IPS-NIHi11 (cell line): Measurements from ENCODE around the gene DIP2B.
"Not testable (repeated sequence)": the region's sequence is repeated elsewhere in the genome, so short reads cannot be mapped to it uniquely, and the experiment has no call there.

Source experiments
- DNase-seq: peaks from one replicate; pipeline ENCODE4 v3.0.0; 2012; ENCODE audit warnings: mixed read lengths, low spot score

Gene DIP2B

GRCh38 chr12:50678650-50679365 lies 174.0 kb downstream of the DIP2B start:
- no peak for DNase-seq

GRCh38 chr12:50679612-50680011 lies 174.8 kb downstream of the DIP2B start:
- DNase-seq, result no peak

- DNase-seq, result not testable (repeated sequence)
Observed at GRCh38 chr12:50681064-50681463, 176.3 kb downstream of the DIP2B start.

- DNase-seq, result no peak
Observed at GRCh38 chr12:50685641-50686040, 180.9 kb downstream of the DIP2B start.

DNA sequence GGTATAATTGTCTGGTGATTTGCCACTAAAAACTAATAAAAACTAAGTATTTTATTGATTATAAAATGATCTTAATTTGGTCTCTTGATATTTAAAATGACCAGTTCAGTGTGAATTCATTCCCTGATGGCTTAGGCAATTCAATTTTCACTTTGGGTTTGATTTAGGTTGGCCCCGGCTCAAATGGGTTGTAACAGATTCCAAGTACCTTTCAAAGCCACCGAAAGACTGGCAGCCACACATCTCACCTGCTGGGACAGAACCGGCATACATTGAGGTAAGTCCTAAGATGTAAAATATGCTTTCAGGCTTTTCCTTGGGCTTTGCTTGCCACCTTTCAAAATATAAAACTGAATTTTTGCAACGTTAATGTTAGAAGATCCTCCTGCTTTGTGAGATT lies 181.6 kb downstream of the DIP2B start:
- DNase-seq, result no peak

DNA sequence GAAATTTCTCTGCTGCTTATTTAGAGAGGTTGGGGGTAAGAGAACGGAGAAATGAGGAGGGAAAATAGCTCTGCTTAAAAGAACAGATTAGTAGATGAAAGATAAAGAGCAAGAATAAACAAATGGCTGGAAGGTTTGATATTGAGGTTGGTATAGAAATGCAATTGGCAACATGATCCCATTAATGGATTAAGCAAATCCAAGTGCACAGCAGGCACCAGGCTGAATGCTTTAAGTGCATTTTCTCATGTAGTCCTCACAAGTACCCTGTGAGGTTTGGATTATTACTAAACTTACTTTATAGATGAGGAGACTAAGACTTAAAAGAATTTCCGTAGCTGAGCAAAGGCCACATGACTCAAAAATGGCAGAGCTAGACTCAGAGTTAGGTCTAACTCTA lies 182.2 kb downstream of the DIP2B start:
- no peak for DNase-seq

- DNase-seq, result no peak
Observed at GRCh38 chr12:50689437-50689836, 184.7 kb downstream of the DIP2B start.

DNA sequence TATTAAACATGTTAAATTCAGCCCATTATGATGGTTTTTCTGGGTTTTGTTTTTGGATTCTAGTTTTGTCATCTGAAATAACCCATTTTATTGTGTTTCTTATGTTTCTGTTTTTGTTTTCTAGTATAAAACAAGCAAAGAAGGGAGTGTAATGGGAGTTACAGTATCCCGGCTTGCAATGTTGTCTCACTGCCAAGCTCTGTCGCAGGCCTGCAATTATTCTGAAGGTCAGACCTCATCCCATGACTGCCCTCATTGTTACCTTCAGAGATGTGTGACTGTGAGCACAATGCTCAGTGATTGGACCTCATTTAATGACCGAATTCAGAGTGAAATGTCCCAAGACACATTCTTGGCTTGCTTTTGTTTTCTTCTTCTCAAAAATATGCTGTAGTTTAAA lies 186.1 kb downstream of the DIP2B start:
- DNase-seq, result peak; percentile 53

GRCh38 chr12:50695961-50696360 lies 191.2 kb downstream of the DIP2B start:
- no peak for DNase-seq

GRCh38 chr12:50696931-50697330 lies 192.1 kb downstream of the DIP2B start:
- no peak for DNase-seq

DNA sequence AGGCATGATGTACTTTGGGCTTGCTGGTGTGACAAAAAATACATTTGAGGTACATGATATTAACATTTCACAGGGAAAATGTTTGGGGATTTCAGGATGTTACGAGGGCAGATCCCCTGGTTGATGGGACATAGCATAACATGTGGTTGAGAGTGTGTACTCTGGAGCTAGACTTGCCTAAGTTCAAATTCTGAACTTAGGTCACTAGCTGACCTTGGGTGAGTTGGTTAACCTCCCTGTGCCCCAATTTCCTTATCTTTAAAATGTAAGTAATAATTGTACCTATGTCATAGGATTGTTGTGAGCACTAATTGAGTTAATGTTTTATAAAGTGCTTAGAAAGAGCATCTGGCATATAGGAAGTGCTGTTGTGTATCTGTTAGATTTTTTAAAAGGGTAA lies 194.4 kb downstream of the DIP2B start:
- DNase-seq, result no peak

DNA sequence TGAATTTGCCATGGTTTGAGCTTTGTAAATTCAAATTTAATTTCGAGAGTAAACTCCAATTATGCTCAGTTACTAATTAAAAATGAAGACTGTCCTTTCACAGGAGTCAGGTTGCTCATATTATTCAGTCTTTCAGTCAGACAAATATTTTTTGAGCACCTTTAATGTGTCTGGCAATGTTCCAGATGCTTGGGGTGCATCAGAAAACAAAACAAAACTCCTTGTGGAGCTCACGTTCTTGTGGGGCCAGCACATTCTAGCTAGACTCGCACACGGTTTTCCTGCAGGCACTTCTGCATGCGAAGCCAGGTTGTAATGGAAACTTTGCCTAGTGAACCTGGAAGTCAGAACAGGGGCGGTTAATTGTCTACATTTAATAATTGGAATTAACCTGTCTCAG lies 195.2 kb downstream of the DIP2B start:
- DNase-seq, result no peak

GRCh38 chr12:50706606-50707005 lies 201.8 kb downstream of the DIP2B start:
- DNase-seq, result no peak

DNA sequence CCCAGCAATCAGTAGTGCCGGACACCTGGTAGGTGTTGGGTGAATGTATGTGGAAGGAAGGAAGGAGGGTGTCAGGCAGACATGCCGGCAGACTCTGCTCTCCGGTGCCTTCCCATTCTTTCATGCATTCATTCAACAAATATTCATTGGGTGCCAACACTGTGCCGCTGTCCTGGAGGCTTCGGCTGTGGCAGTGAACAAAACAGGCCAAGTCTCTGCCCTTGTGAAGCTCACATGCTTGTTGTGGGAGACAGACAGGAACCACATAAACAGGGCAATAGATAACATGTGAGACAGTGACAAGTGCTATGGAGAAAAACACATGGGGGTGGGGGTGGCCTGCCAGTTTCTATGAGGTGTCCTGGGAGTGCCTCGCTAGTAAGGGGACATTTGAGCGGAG lies 202.6 kb downstream of the DIP2B start:
- no peak for DNase-seq

DNA sequence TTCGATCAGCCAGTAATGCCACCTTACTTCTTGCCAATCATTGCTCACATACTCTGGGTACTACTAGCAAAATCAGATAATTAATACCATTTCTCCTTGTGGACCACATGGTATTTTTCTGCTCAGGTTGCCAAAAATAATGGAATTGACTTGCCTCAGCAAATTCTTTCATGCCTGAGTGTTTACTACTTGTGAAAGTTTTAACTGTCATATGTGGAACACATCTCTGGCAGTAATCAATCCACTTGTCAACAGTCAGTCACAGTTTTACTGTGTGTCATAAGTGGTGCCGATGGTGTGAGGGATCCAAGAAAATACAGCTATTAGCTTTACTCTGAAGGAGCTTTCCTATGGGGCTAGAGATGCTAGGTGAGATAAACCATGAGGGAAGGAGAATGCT lies 203.8 kb downstream of the DIP2B start:
- DNase-seq, result no peak

DNA sequence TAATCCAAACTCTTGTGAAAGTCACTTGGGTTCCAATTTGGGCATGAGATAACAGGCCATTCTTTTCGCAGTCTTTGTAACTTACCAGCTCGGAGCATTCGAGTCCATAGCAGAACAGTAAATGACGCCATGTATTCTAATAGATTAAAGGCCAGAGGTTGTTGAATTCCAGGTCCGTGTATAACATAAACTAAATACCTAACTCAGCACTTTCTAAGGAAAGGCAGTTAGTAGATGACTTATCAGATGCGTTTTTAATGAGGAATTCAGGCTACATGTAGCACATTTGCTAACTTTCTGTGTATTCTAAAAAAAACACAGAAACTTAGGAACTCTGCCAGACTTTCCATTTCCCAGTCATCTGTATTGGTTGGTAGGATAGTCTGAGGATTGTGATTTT lies 206.3 kb downstream of the DIP2B start:
- DNase-seq, result no peak

DNA sequence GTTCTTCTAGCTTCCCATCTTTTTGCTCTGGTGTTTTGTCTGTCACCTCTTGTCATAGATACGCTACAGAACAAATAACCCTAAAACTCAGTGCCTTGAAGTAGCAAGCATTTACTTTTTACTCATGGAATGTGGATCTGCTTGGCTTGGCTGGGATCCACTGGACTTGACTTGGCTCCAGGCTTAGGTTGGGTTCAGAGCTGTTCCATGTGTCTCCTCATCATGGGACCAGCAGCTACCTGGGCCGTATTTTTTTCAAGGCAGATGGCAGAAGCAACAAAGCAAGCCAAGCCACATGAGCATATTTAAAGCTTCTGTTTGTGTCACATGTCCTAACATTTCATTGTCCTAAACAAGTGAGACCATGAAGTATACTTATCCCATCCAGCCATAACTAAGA lies 210.4 kb downstream of the DIP2B start:
- no peak for DNase-seq

DNA sequence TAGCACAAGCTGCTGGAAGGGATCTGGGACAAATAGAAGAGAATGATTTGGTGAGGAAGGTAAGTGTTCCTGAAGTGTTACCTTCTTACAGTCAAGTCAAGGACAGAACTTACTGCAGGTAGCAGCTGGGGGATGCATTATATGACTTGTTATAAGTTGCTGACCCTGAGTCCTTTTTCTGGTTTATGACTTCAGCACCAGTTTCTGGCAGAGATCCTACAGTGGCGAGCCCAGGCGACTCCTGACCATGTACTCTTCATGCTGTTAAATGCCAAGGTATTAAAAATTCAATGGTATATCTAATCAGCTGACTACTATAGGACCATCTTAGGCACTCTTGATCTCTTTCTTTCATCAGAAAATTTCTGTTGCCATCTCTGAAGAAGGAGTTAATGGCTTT lies 214.0 kb downstream of the DIP2B start:
- no peak for DNase-seq

DNA sequence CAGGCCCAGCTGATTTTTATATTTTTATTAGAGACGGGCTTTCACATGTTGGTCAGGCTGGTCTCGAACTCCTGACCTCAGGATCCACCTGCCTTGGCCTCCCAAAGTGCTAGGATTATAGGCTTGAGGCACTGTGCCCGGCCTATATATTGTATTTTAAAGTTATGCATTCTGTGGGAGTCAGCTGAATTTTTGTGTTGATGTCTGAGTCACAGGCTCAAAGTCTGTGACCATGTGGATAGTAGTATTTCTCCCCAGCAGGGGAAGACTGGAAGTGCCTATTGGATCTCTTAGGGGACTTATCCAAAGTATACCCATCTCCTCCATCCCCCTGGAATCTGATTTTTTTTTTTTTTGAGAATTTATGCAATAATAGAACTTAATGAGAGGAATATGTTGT lies 215.3 kb downstream of the DIP2B start:
- no peak for DNase-seq

DNA sequence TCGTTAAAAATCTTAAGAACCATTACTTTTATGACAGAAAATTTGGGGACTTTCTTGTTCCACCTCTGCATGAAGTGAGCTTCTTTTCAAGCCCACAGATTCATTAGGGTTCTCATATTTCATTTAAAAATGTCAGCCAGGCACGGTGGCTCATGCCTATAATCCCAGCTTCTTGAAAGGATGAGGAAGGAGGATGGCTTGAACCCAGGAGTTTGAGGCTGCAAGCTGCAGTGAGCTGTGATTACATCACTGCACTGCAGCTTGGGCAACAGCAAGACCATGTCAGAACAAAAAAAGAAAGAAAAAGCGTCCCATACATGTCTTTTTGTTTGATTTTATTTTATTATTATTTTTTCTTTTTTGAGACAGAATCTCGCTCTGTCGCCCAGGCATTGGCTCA lies 215.7 kb downstream of the DIP2B start:
- DNase-seq, result no peak

GRCh38 chr12:50723865-50724264 lies 219.1 kb downstream of the DIP2B start:
- DNase-seq, result no peak

DNA sequence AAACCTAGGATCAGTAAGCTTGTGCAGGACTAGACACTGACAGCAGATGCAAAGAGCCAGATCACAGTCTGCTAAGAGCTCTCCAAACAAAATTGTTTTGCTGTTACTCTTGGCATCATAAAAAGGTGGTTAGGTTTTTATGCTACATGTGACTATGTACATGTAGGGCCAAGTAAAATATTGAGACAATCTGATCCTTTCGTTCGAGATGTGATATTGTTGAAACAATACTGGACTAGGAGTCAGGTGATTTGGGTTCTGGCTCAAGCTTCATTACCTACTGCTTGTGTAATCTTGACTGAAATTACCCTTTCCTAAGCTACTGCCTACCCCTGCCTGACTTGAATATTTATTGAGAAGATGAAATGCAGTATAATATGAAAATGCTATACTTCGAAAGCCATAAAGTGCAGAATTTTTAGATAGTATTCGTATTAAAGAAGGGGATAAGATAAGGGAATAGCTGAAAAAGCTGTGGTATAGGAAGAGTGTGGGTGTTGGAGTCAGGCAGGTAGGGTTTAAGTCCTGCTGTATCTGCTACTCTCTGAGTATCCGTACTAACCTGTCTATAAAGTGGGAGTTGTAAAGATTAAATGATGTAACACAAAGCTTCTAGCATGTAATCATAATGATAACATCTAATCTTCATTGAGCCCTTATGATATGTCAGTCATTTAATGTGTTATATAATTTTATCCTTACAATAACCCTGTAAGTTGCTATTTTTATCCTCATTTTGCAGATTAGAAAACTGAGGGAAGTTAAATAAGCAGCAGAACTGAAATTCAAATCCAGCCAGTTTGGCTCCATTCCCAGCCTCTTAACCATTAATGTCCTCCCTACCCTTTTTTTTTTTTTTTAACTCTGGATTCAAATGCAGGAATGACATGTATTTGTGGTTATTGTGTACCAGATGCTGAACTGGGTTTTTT lies 220.5 kb downstream of the DIP2B start:
- no peak for DNase-seq

DNA sequence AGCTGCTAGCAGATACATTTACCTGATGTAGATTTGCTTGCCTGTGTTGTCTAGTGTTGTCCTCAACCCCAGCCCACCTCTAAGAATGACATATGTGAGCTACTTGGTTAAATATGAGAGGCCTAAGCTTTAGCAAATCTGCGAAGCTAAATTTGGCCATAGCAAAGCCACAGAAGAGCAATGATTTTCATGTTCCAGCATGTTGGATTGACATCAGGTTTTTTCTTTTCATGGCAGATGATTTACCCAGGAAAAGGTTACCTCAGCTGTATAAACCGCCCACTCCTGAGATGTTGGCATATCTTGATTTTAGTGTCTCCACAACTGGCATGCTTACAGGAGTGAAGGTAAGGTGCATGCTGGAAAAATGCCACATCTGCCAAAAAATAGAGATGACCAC lies 222.7 kb downstream of the DIP2B start:
- DNase-seq, result no peak
